H1 (cell line): ENCODE results near the gene MARK4. TPM values are rescaled to one million over a fixed set of nuclear protein-coding genes. Genes with fewer than 3 reads are reported as not detected.

Experiments used
- CTCF ChIA-PET: fragments of 300-600 bp; sonication (Branson Sonifier 250); formaldehyde crosslinking; loops from one replicate; lab custom pipeline; 2021; ENCODE audit not compliant: partially characterized antibody; lab: Charles Lee
- POLR2A ChIA-PET: fragments of 300-600 bp; sonication (Branson Sonifier 250); formaldehyde crosslinking; loops from one replicate; lab custom pipeline; 2021; ENCODE audit warnings: inconsistent platforms; ENCODE audit not compliant: partially characterized antibody; lab: Charles Lee
- DNase-seq, 2 experiments: peaks; one replicate each; pipeline versions ENCODE4 v3.0.0 to v3.0.0-alpha.2; 2010 to 2022; ENCODE audit warnings: low spot score in 2 of 2, low read depth in 1 of 2, mixed read lengths in 1 of 2
- FAIRE-seq: peaks from 2 replicates; lab custom pipeline; 2011; peaks lifted over from hg19 to GRCh38; lab: Jason Lieb, UNC
- H2AFZ ChIP-seq: 2 replicates; pipeline ENCODE4 v1.8.1; 2012; ENCODE audit warnings: low read length, inconsistent platforms
- H2AK5ac ChIP-seq: 2 replicates; pipeline ENCODE4 v1.6.1; 2013; ENCODE audit warnings: low read depth, low read length
- H2BK120ac ChIP-seq: replicated peaks from 2 replicates; pipeline ENCODE3; 2013; ENCODE audit warnings: low read depth, low read length, inconsistent platforms
- H2BK12ac ChIP-seq: 2 replicates; pipeline ENCODE4 v1.6.1; 2013; ENCODE audit warnings: low read depth, low read length
- H2BK15ac ChIP-seq: 2 replicates; pipeline ENCODE4 v1.6.1; 2013; ENCODE audit warnings: low read length
- H2BK20ac ChIP-seq: 2 replicates; pipeline ENCODE4 v1.6.1; 2013; ENCODE audit warnings: low read length
- H2BK5ac ChIP-seq: 2 replicates; pipeline ENCODE4 v1.6.1; 2013; ENCODE audit warnings: low read depth, low read length
- H3K14ac ChIP-seq: 2 replicates; pipeline ENCODE4 v1.6.1; 2013; ENCODE audit warnings: inconsistent platforms; ENCODE audit not compliant: insufficient read length
- H3K18ac ChIP-seq: 2 replicates; pipeline ENCODE4 v1.6.1; 2013; ENCODE audit warnings: low read length; ENCODE audit errors: extremely low read depth
- H3K23ac ChIP-seq: 2 replicates; pipeline ENCODE4 v1.6.1; 2013; ENCODE audit warnings: inconsistent platforms; ENCODE audit not compliant: insufficient read length
- H3K23me2 ChIP-seq: 2 replicates; pipeline ENCODE4 v1.6.1; 2013; ENCODE audit warnings: low read depth, low read length
- H3K27ac ChIP-seq: 2 replicates; pipeline ENCODE4 v1.6.1; 2011; ENCODE audit warnings: low read depth, low read length, inconsistent platforms
- H3K27me3 ChIP-seq, 4 experiments: replicated peaks in 1 of 4; 1 replicate in 1 of 4; 2 replicates in 3 of 4; pipeline versions ENCODE4 v1.6.1 to v1.8.1; 2011 to 2013; ENCODE audit warnings: low read length in 3 of 4, mild to moderate bottlenecking in 3 of 4, inconsistent platforms in 2 of 4, mixed read lengths in 2 of 4, moderate library complexity in 1 of 4; ENCODE audit not compliant: control insufficient read depth in 3 of 4, insufficient read depth in 3 of 4; ENCODE audit errors: extremely low read depth in 1 of 4
- H3K36me3 ChIP-seq, 4 experiments: 2 replicates each; pipeline versions ENCODE4 v1.6.1 to v1.8.1; 2011 to 2013; ENCODE audit warnings: mild to moderate bottlenecking in 4 of 4, low read length in 3 of 4, moderate library complexity in 2 of 4, control low read depth in 1 of 4, inconsistent platforms in 1 of 4; ENCODE audit not compliant: insufficient read depth in 4 of 4, control insufficient read depth in 2 of 4
- H3K4ac ChIP-seq: replicated peaks from 2 replicates; pipeline ENCODE3; 2013; ENCODE audit warnings: low read length, low read depth, mixed read lengths, inconsistent platforms; ENCODE audit not compliant: insufficient read length
- H3K4me1 ChIP-seq, 4 experiments: replicated peaks in 1 of 4; 1 replicate in 1 of 4; 2 replicates in 3 of 4; pipeline versions ENCODE4 v1.6.1 to v1.8.1; 2011 to 2013; ENCODE audit warnings: low read length in 3 of 4, inconsistent platforms in 2 of 4, mixed read lengths in 1 of 4; ENCODE audit not compliant: insufficient read depth in 4 of 4, control insufficient read depth in 3 of 4
- H3K4me2 ChIP-seq, 2 experiments: 2 replicates each; pipeline versions ENCODE4 v1.6.1 to v1.8.1; 2011 to 2013; ENCODE audit warnings: low read depth in 2 of 2, low read length in 2 of 2, control low read depth in 1 of 2, inconsistent platforms in 1 of 2, mild to moderate bottlenecking in 1 of 2; ENCODE audit not compliant: insufficient read depth in 1 of 2
- H3K4me3 ChIP-seq, 4 experiments: fragments of 200-600, 300-600 bp in 1 of 4; sonication (generic), shearing (Covaris generic), sonication (Bioruptor Twin) in 1 of 4; 2 replicates each; pipeline versions ENCODE4 v1.5.1 to v1.8.1; 2011 to 2016; ENCODE audit warnings: low read length in 4 of 4, low read depth in 3 of 4, control low read depth in 2 of 4, inconsistent platforms in 2 of 4, mild to moderate bottlenecking in 2 of 4, mixed read lengths in 1 of 4, moderate library complexity in 1 of 4; ENCODE audit not compliant: insufficient read depth in 2 of 4; ENCODE audit errors: extremely low read depth in 1 of 4
- H3K56ac ChIP-seq: replicated peaks from 2 replicates; pipeline ENCODE3; 2013; ENCODE audit warnings: low read depth, mild to moderate bottlenecking, mixed read lengths, low read length, inconsistent platforms; ENCODE audit not compliant: insufficient read length
- H3K79me1 ChIP-seq: 2 replicates; pipeline ENCODE4 v1.6.1; 2013; ENCODE audit warnings: low read depth, low read length, control low read depth
- H3K79me2 ChIP-seq, 2 experiments: 2 replicates each; pipeline versions ENCODE4 v1.6.1 to v1.8.1; 2012 to 2013; ENCODE audit warnings: low read length in 2 of 2, mild to moderate bottlenecking in 2 of 2, inconsistent platforms in 1 of 2; ENCODE audit not compliant: insufficient read depth in 2 of 2, control insufficient read depth in 1 of 2
- H3K9ac ChIP-seq, 4 experiments: replicated peaks in 1 of 4; 1 replicate in 1 of 4; 2 replicates in 3 of 4; pipeline versions ENCODE4 v1.6.1 to v1.8.1; 2011 to 2013; ENCODE audit warnings: low read depth in 3 of 4, low read length in 3 of 4, control low read depth in 2 of 4, mild to moderate bottlenecking in 2 of 4, moderate library complexity in 2 of 4, inconsistent platforms in 1 of 4; ENCODE audit errors: extremely low read depth in 1 of 4
- H3K9me3 ChIP-seq, 2 experiments: 2 replicates each; pipeline versions ENCODE4 v1.6.1 to v1.8.1; 2012 to 2013; ENCODE audit warnings: mild to moderate bottlenecking in 2 of 2, moderate library complexity in 2 of 2, control low read depth in 1 of 2, inconsistent platforms in 1 of 2, low read depth in 1 of 2, low read length in 1 of 2, mixed read lengths in 1 of 2; ENCODE audit not compliant: insufficient read depth in 2 of 2
- H4K20me1 ChIP-seq, 2 experiments: replicated peaks in 1 of 2; 2 replicates each; pipeline versions ENCODE3 to v1.8.1; 2011 to 2013; ENCODE audit warnings: inconsistent platforms in 2 of 2, low read length in 2 of 2, mild to moderate bottlenecking in 1 of 2; ENCODE audit not compliant: insufficient read depth in 2 of 2, control insufficient read depth in 1 of 2
- H4K5ac ChIP-seq: 2 replicates; pipeline ENCODE4 v1.6.1; 2013; ENCODE audit warnings: low read length, low read depth, mixed read lengths, inconsistent platforms; ENCODE audit not compliant: insufficient read length
- H4K8ac ChIP-seq: 2 replicates; pipeline ENCODE4 v1.8.0; 2013; ENCODE audit warnings: mild to moderate bottlenecking, moderate library complexity, low read length, inconsistent platforms; ENCODE audit not compliant: insufficient read depth; ENCODE audit errors: extremely low read depth
- H4K91ac ChIP-seq: replicated peaks from 2 replicates; pipeline ENCODE3; 2013; ENCODE audit warnings: low read length, mixed read lengths, inconsistent platforms; ENCODE audit not compliant: insufficient read length
- BCL11A ChIP-seq, 2 experiments: IDR thresholded peaks; one replicate each; pipeline ENCODE4 v1.6.1; 2011; ENCODE audit warnings: low read depth in 2 of 2, low read length in 2 of 2, mild to moderate bottlenecking in 2 of 2
- BRCA1 ChIP-seq: IDR thresholded peaks from 2 replicates; pipeline ENCODE4 v1.6.1; 2012; ENCODE audit warnings: low read depth, low read length, improper control_type of control experiment
- CBX8 ChIP-seq: fragments of 300-800, 300-1000 bp; sonication (generic); IDR thresholded peaks from 2 replicates; pipeline ENCODE4 v1.7.1; 2016; ENCODE audit warnings: low read depth, low read length, borderline replicate concordance
- KDM1A ChIP-seq: fragments of 200-600, 300-600 bp; sonication (generic); IDR thresholded peaks from 2 replicates; pipeline ENCODE4 v1.7.1; 2016; ENCODE audit warnings: mild to moderate bottlenecking, low read length, borderline replicate concordance
- KDM5A ChIP-seq: fragments of 200-600 bp; IDR thresholded peaks from 2 replicates; pipeline ENCODE4 v1.7.1; 2012; ENCODE audit warnings: mild to moderate bottlenecking, low read length, inconsistent platforms, mixed read lengths
- MAFK ChIP-seq: IDR thresholded peaks from 2 replicates; pipeline ENCODE4 v1.6.1; 2012; ENCODE audit warnings: low read depth, mild to moderate bottlenecking, improper control_type of control experiment, low read length
- NANOG ChIP-seq: IDR thresholded peaks from 2 replicates; pipeline ENCODE4 v1.6.1; 2011; ENCODE audit warnings: low read length, low read depth, mild to moderate bottlenecking, inconsistent platforms; ENCODE audit not compliant: insufficient read depth, poor library complexity, severe bottlenecking
- POLR2AphosphoS5 ChIP-seq: IDR thresholded peaks from 2 replicates; pipeline ENCODE4 v1.6.1; 2011; ENCODE audit warnings: low read depth, low read length
- SAP30 ChIP-seq: fragments of 300-600 bp; sonication (generic); IDR thresholded peaks from 2 replicates; pipeline ENCODE4 v1.7.1; 2012; ENCODE audit warnings: low read length, moderate library complexity, mild to moderate bottlenecking, inconsistent platforms; ENCODE audit not compliant: insufficient read depth, insufficient replicate concordance
- TEAD4 ChIP-seq: IDR thresholded peaks from 2 replicates; pipeline ENCODE4 v1.6.1; 2012; ENCODE audit warnings: low read depth, low read length, inconsistent platforms, mixed read lengths
- YY1 ChIP-seq: IDR thresholded peaks from 2 replicates; pipeline ENCODE4 v1.6.1; 2011; ENCODE audit warnings: low read depth, mild to moderate bottlenecking, low read length
- WGBS, 2 experiments: shearing (Covaris generic) in 1 of 2; methylation state at CpG; one replicate each; pipeline versions ENCODE4 v1.1.6 to v1.1.7; 2013 to 2015; ENCODE audit warnings: low lambda C conversion rate in 2 of 2, mixed read lengths in 2 of 2, inconsistent platforms in 1 of 2, low coverage in 1 of 2, missing lambda C conversion rate in 1 of 2; ENCODE audit not compliant: insufficient replicate concordance in 2 of 2, insufficient coverage in 1 of 2, insufficient read length in 1 of 2; ENCODE audit errors: extremely low coverage in 1 of 2, missing lambda C conversion rate in 1 of 2; 5-methylcytosine and 5-hydroxymethylcytosine counted together
- polyA plus RNA-seq, 7 experiments: library from polyadenylated mRNA; depleted of rRNA in 3 of 7; stranded (reverse) in 5 of 7; unstranded in 2 of 7; fragments of >200 nt in 5 of 7; fragments of 200-250 nt in 2 of 7; gene quantifications; 1 replicate in 5 of 7; 2 replicates in 1 of 7; 4 replicates in 1 of 7; pipeline versions ENCODE4 v1.2.1 to v1.2.3, GENCODE V29; 2011 to 2013; ENCODE audit warnings: missing spikeins in 2 of 7, mixed read lengths in 2 of 7
- total RNA-seq: library from RNA; stranded (reverse); fragmentation: NEBNext Ultra II Directional; extraction: Animal tissue kit (Norgen Biotek cat#: 25700); gene quantifications from 2 replicates; pipeline ENCODE4 v1.2.1, GENCODE V29; 2021
- TF ChIP-seq, protein P1 (sequence below): IDR thresholded peaks from 2 replicates; pipeline ENCODE4 v1.6.1; 2012; ENCODE audit warnings: inconsistent platforms

The MARK4 gene
- total and polyA plus RNA-seq, 2 of the 8 experiments (the other 6 are each of a cell fraction or from before 2014, with no cell fraction given): 12.3 to 49.8 TPM

DNA sequence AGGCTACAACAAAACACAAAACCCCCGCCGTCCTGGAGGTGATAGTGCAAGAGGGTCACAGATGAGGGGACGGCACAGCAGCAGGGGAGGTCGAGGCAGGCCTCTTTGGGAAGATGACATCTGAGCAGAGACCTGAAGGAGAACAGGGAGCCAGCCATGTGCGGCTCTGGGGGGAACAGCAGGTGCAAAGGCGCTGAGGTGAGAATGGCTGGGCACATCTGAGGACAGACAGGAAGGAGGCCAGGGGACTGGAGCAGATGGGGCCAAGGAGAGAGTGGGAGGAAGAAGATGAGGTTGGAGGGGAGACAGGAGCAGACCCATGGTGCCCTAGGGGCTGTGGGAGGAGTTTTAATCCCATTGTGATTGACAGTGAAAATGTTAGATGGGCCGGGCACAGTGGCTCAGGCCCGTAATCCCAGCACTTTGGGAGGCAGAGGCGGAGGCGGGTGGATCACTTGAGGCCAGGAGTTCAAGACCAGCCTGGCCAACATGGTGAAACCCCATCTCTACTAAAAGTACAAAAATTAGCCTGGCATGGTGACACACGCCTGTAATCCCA is 73.4 kb downstream of the MARK4 start:
- Histone ChIP-seq H3K4ac (peak overlapping the region; percentile 13), H3K56ac (no peak overlapping the region), H3K14ac (no peak overlapping the region), H3K18ac (peak overlapping the region; percentile 93), H3K4me3 (peak overlapping the region in 1 of 4 experiments; percentile 52; a peak in 1 of 8 replicates), H3K27ac (no peak overlapping the region), H3K79me2 (no peaks in the 10 kb centered on the region), H4K8ac (no peak overlapping the region), H2BK5ac (0 out of 2 replicates have a peak overlapping the region, but pooled peaks have one; percentile 44), H3K4me2 (peak overlapping the region; percentile 42 to 71; a peak in 3 of 4 replicates), H4K5ac (no peak overlapping the region), H2BK120ac (no peak overlapping the region), H3K23me2 (peaks cover 3% of the 10 kb centered on the region; the same call in 1 of the 2 replicates), H2AFZ (peak overlapping the region; percentile 74; the same call in 1 of the 2 replicates), H3K79me1 (no peaks in the 10 kb centered on the region), H2BK15ac (peak overlapping the region; percentile 61; the same call in 1 of the 2 replicates), H3K27me3 (peaks cover 0 to 14% (median 11%) of the 10 kb centered on the region in 4 experiments; a peak in 5 of 7 replicates), H3K36me3 (no peaks in the 10 kb centered on the region), H2BK12ac (peak overlapping the region; percentile 80; the same call in 1 of the 2 replicates), H2AK5ac (no peak overlapping the region), H3K4me1 (peaks cover 2 to 18% (median 6%) of the 10 kb centered on the region in 4 experiments; a peak in 6 of 7 replicates), H4K91ac (peak overlapping the region; percentile 45), H3K9ac (no peak overlapping the region), H2BK20ac (no peak overlapping the region), H3K23ac (no peak overlapping the region), H4K20me1 (peaks cover 0 to 2% of the 10 kb centered on the region in 2 experiments), H3K9me3 (no peaks in the 10 kb centered on the region)
- DNase-seq (no peak), FAIRE-seq (no peak)
- ChIA-PET POLR2A (interaction anchor here (0.6 to 2.3 kb wide), 4 partner anchors 16 to 96 kb away, joined by 3 to 5 read pairs (median 4); no protein-coding TSS in a partner anchor), CTCF (interaction anchor here (0.9 kb wide), 1 partner anchor 162 kb away, joined by 4 read pairs; no protein-coding TSS in a partner anchor)
- 71% methylated on average over 11 of the region's 11 CpGs; no CpG with 5 or more reads in 1 of the 2 experiments for WGBS, 2 experiments
- TF ChIP-seq BCL11A (IDR thresholded peaks at IDR 0.05; ENCODE audit: low read depth in 2 of 2, low read length in 2 of 2) (no peak), POLR2AphosphoS5 (no peak), BRCA1 (no peak), MAFK (no peak), YY1 (no peak), CBX8 (no peak), SAP30 (no peak), KDM1A (no peak), TEAD4 (no peak), NANOG (no peak), KDM5A (no peak)
- TF ChIP-seq, protein P1, sequence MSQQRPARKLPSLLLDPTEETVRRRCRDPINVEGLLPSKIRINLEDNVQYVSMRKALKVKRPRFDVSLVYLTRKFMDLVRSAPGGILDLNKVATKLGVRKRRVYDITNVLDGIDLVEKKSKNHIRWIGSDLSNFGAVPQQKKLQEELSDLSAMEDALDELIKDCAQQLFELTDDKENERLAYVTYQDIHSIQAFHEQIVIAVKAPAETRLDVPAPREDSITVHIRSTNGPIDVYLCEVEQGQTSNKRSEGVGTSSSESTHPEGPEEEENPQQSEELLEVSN: no peak
